ENCODE data around the gene OAS1. TPM values are rescaled to one million over a fixed set of nuclear protein-coding genes. Genes with fewer than 3 reads are reported as not detected.
"Not testable (repeated sequence)": the region's sequence is repeated elsewhere in the genome, so short reads cannot be mapped to it uniquely, and the experiment has no call there.

OAS1 gene
- total RNA-seq, 1 donor from 2014 or later = 43.6 TPM

- no peak for DNase-seq (ENCODE audit: extremely low read depth, low read depth, low spot score)
Observed at GRCh38 chr12:112898380-112898779, 8.4 kb upstream of the OAS1 start.

DNA sequence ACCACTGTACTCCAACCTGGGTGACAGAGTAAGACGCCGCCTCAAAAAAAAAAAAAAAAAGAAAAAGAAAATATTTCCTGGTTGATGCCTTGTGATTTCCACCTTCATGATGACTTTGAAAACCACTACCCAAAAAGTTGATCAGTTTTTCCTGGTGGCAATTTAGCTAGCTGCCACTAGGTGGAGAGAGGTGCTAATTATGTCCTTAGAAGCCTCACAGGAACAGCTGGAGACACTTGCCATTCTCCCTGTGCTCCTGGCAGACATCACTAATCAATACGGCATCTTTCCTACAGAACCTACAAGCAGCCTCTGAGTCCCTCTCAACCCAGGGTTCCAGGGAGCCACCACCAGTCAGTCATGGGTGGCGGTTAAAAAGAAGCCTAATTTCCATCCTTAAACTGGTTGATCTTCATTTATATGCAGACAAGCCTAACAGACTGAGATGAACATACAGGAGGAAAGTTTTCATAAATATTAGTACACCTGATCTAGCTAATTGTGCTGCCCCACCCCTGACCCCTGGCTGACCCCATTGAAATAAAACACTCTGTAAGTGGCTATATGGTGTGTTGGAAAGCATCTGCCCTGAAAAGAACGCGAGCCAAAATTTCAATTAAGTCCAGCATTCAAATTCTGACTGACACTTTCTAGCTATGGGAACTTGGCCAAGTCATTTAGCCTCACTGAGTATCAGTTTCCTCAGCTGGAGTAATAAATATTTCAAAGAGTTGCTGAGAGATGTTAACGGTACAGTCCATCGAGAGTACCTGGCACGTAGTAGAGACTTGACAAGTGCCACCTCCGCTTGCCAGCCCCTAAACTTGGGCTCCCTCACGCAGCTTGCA lies 6.2 kb upstream of the OAS1 start:
- DNase-seq (ENCODE audit: extremely low read depth, low read depth, low spot score) = peak; percentile 29

DNA sequence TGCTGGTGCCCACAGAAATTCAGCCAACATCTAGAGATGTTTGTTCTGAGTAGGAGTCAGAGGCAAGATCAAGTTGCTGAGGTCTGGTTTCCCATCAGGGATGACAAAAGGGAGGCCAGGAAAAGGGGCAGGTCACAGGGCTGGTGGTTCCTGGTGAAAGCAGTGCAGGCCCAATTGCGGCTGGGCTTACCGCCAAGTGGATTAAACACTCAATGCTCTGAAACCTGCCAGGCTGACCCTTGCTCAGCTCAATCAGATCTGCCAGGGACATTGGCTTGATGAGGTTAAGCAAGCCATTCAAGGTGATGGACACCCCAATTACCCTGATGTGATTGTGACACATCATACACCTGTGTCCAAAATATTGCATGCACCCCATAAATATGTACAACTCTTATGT lies 5.5 kb upstream of the OAS1 start:
- DNase-seq (ENCODE audit: extremely low read depth, low read depth, low spot score) = no peak

- no peak for DNase-seq (ENCODE audit: extremely low read depth, low read depth, low spot score)
Observed at GRCh38 chr12:112904571-112904970, 2.2 kb upstream of the OAS1 start.

DNA sequence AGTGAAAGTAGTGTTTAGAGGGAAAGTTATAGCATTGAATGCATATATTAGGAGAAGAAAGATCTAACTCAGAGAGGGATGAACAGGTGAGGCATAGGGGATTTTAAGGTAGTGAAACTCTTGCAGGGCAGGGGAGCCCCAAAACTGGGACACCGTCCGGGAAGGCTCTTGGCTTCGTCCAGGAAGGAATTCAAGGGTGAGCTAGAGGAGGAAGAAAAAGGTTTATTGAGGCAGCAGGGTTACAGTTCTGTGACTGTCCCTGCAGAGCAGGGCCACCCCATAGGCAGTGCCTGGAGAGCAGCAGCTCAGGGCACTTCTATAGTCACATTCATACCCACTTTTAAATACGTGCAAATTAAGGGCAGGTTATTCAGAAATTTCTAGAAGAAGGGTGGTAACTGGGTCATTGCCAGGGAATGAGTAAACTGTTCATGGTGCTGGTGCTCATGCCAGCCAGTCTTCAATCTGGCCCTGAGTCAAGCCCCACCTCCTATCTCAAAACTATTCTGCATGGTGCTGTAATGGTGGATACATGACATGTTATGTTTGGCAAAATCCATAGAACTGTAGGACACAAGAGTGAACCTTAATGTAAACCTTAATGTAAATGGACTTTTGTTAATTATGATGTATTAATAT lies 1.2 kb upstream of the OAS1 start:
- no peak for DNase-seq (ENCODE audit: extremely low read depth, low read depth, low spot score)

DNA sequence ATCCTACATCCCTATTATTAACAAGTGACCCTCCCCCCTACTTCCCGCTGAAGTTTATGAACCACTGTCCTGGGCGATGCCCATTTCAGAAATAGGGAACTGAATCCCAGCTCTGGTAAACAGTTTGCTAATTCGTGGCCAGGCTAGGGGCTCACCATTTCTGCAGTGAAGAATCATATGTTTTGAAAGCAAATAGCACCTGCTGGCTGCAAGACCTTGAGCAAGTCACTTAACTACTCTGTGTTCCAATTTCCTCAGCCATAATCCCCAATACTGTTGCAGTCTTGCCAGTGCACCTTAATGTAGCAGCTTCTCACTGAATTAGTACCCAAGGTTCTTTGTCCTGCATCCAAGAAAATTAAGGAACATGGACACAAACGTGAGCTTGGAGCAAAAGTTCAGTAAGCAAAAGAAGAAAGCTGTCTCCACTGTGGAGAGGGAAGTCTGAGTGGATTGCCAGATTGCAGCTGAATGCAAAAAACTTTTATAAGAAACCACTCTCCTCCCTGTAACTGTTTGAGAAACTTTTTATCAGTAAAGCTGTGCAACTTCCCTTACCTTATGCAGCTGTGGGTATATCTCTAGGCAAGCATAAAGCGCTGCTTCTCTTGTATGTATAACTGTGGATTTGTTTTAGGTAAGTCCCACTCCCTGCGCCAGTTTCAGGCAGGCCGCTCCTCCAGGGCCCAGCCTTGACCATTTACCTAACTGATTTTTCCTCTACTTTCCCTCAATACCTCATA lies 824 bp downstream of the OAS1 start:
- no peak for DNase-seq (ENCODE audit: extremely low read depth, low read depth, low spot score)

- no peak for DNase-seq (ENCODE audit: extremely low read depth, low read depth, low spot score)
Observed at GRCh38 chr12:112908548-112908947, 1.8 kb downstream of the OAS1 start.

GRCh38 chr12:112909693-112910092 lies 2.9 kb downstream of the OAS1 start:
- DNase-seq (ENCODE audit: extremely low read depth, low read depth, low spot score) = no peak

- no peak for DNase-seq (ENCODE audit: extremely low read depth, low read depth, low spot score)
Observed at GRCh38 chr12:112913038-112913688, 6.4 kb downstream of the OAS1 start.

GRCh38 chr12:112913888-112914287 lies 7.1 kb downstream of the OAS1 start:
- DNase-seq (ENCODE audit: extremely low read depth, low read depth, low spot score) = not testable (repeated sequence)

- no peak for DNase-seq (ENCODE audit: extremely low read depth, low read depth, low spot score)
Observed at GRCh38 chr12:112916270-112916669, 9.5 kb downstream of the OAS1 start.

DNA sequence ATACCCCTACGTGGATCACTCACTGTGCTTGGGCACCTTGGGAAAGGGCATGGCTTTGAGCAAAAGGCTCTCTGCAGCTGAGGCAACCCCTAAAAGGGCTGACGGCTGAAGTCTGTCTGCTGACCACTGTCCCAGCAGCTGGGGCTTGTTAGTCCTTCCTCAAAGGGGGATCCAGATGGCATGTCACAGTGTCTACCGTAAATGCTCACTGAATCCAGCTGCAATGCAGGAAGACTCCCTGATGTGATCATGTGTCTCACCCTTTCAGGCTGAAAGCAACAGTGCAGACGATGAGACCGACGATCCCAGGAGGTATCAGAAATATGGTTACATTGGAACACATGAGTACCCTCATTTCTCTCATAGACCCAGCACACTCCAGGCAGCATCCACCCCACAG lies 12.4 kb downstream of the OAS1 start:
- no peak for DNase-seq (ENCODE audit: extremely low read depth, low read depth, low spot score)

GRCh38 chr12:112924986-112925385 lies 18.2 kb downstream of the OAS1 start:
- DNase-seq (ENCODE audit: extremely low read depth, low read depth, low spot score) = no peak

DNA sequence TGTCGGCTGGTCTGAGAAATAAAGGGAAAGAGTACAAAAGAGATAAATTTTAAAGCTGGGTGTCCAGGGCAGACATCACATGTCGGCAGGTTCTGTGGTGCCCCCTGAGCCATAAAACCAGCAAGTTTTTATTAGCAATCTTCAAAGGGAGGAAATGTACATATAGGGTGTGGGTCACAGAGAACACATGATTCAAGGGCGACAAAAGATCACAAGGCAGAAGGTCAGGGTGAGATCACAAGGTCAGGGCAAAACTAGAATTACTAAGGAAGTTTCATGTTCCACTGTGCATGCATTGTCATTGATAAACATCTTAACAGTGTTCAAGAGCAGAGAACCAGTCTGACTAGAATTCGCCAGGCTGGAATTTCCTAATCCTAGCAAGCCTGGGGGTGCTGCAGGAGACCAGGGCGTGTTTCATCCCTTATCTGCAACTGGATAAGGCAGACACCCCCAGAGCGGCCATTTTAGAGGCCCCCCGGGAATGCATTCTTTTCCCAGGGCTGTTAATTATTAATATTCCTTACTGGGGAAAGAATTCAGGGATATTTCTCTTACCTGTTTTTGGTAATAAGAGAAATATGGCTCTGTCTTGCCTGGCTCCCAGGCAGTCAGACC lies 19.8 kb downstream of the OAS1 start:
- DNase-seq (ENCODE audit: extremely low read depth, low read depth, low spot score) = not testable (repeated sequence)

- DNase-seq (ENCODE audit: extremely low read depth, low read depth, low spot score) = no peak
Observed at GRCh38 chr12:112927475-112927874, 20.7 kb downstream of the OAS1 start.

- DNase-seq (ENCODE audit: extremely low read depth, low read depth, low spot score) = no peak
Observed at GRCh38 chr12:112927925-112928324, 21.2 kb downstream of the OAS1 start.

GRCh38 chr12:112928978-112929377 lies 22.2 kb downstream of the OAS1 start:
- DNase-seq (ENCODE audit: extremely low read depth, low read depth, low spot score) = no peak

DNA sequence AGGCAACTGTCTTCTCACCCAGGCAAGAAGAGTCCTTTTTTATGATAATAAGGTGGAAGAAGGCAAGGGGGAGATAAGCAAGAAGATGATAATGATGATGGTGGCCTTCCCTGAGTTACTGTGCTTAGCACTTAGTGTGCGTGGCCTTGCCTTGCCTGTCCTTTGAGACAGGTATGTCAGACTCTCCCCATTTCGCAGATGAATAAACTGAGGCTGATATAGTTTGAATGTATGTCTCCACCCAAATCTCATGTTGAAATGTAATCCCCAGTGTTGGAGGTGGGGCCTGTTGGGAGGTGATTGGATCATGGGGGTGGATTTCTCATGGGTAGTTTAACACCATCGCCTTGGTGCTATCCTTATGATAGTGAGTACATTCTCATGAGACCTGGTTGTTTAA lies 23.0 kb downstream of the OAS1 start:
- DNase-seq (ENCODE audit: extremely low read depth, low read depth, low spot score) = no peak

DNA sequence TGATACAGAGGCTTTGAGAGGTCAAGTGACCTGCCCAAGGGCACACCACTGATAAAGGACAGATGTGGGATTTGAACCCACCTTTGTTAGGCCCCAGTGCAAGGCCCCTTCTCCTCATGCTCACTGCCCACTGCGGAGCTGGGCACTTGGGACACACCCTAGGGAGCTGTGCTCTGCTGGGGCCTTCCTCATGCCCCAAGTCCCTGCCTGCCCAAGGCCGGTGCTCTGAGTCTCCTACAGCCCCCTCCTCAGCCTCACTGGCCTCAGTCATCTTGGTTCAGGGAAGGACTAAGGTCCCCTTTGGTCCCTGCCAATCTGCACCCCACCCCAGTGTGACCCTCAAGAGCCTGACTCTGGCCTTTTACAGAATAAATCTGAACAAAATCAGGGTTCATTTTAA lies 23.6 kb downstream of the OAS1 start:
- no peak for DNase-seq (ENCODE audit: extremely low read depth, low read depth, low spot score)

GRCh38 chr12:112932485-112933128 lies 25.8 kb downstream of the OAS1 start:
- DNase-seq (ENCODE audit: extremely low read depth, low read depth, low spot score) = no peak

Measured in glomerular endothelial cell (primary cell).